ENCODE results near the gene ATP8B2.
"Not testable (repeated sequence)": the region's sequence is repeated elsewhere in the genome, so short reads cannot be mapped to it uniquely, and the experiment has no call there.

DNA sequence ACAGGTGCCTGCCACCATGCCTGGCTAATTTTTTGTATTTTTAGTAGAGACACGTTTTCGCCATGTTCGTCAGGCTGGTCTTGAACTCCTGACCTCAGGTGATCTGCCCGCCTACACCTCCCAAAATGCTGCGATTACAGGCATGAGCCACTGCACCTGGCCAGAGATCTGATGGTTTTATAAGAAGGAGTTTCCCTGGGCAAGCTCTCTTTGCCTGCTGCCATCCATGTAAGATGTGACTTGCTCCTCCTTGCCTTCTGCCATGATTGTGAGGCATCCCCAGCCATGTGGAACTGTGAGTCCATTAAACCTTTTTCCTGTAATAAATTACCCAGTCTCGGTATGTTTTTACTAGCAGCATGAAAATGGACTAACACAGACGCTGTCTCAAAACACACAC lies 16.2 kb upstream of the ATP8B2 start:
- TF ChIP-seq POLR2A (IDR thresholded peaks at IDR 0.05; ENCODE audit: low read length); GATA1 (IDR thresholded peaks at IDR 0.05; ENCODE audit: low read depth, low read length): not testable (repeated sequence)

All from erythroblast (primary cell).